NB4 (cell line): ENCODE measurements around the gene CRELD2.

Experiments
- CTCF ChIP-seq: IDR thresholded peaks from one replicate; pipeline ENCODE4 v1.5.1; 2012; ENCODE audit warnings: low read depth, low read length
- MAX ChIP-seq: IDR thresholded peaks from 2 replicates; pipeline ENCODE4 v1.6.1; 2011; ENCODE audit warnings: low read depth, low read length
- MYC ChIP-seq: IDR thresholded peaks from 2 replicates; pipeline ENCODE4 v1.6.1; 2011; ENCODE audit warnings: low read depth, low read length
- POLR2A ChIP-seq: IDR thresholded peaks from 2 replicates; pipeline ENCODE4 v1.6.1; 2011; ENCODE audit warnings: mild to moderate bottlenecking; ENCODE audit not compliant: insufficient read length; ENCODE audit errors: extremely low read depth

- TF ChIP-seq CTCF (no peak), POLR2A (no peak), MYC (no peak), MAX (no peak)
Observed at GRCh38 chr22:49954354-49954753, 35.9 kb downstream of the CRELD2 start.
